ENCODE measurements around the gene CFAP46.

CFAP46 gene

GRCh38 chr10:132859084-132859855 is 83.1 kb downstream of the CFAP46 start:
- TF ChIP-seq CTCF (IDR thresholded peaks at IDR 0.05; ENCODE audit: control insufficient read depth, insufficient read depth, low read depth, low read length, missing control alignments) = no peak
- DNase-seq (ENCODE audit: low read depth) = no peak

GRCh38 chr10:132858121-132859081 is 84.0 kb downstream of the CFAP46 start:
- DNase-seq (ENCODE audit: low read depth) = no peak
- H3K4me3 ChIP-seq (ENCODE audit: control insufficient read depth, low read depth, low read length) = no peak overlapping the region
- TF ChIP-seq CTCF (IDR thresholded peaks at IDR 0.05; ENCODE audit: control insufficient read depth, insufficient read depth, low read depth, low read length, missing control alignments) = no peak

More at GRCh38 chr10:132859084-132859855, 83.1 kb downstream of the CFAP46 start:
- no peak overlapping the region for H3K4me3 ChIP-seq (ENCODE audit: control insufficient read depth, low read depth, low read length)

GRCh38 chr10:132856869-132857524 is 85.4 kb downstream of the CFAP46 start:
- no peak overlapping the region for H3K4me3 ChIP-seq (ENCODE audit: control insufficient read depth, low read depth, low read length)
- TF ChIP-seq CTCF (IDR thresholded peaks at IDR 0.05; ENCODE audit: control insufficient read depth, insufficient read depth, low read depth, low read length, missing control alignments) = no peak
- no peak for DNase-seq (ENCODE audit: low read depth)

GRCh38 chr10:132855889-132856288 is 86.5 kb downstream of the CFAP46 start:
- TF ChIP-seq CTCF (IDR thresholded peaks at IDR 0.05; ENCODE audit: control insufficient read depth, insufficient read depth, low read depth, low read length, missing control alignments) = no peak

DNA sequence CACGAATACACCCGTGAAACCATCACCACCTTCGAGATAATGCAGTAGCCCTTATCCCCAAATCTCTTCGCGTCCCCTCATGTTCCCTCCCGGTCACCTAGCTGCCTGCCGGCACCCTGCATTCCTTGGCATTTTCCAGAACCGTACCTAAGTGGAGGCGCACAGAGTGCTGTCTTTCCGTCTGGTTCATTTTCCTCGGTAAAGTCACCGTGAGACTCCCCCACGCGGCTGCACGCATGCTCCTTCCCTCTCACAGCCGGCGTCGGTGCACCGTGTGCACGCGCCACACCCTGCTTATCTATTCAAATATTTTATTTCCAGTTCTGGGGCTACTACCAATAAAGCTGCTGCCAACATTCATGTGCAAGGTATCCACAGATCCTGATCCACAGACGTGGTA is 90.9 kb downstream of the CFAP46 start:
- no peak for DNase-seq (ENCODE audit: low read depth)
- H3K4me3 ChIP-seq (ENCODE audit: control insufficient read depth, low read depth, low read length) = no peak overlapping the region
- TF ChIP-seq CTCF (IDR thresholded peaks at IDR 0.05; ENCODE audit: control insufficient read depth, insufficient read depth, low read depth, low read length, missing control alignments) = no peak

More at GRCh38 chr10:132855889-132856288, 86.5 kb downstream of the CFAP46 start:
- no peak overlapping the region for H3K4me3 ChIP-seq (ENCODE audit: control insufficient read depth, low read depth, low read length)
- DNase-seq (ENCODE audit: low read depth) = no peak

GRCh38 chr10:132850896-132851295 is 91.5 kb downstream of the CFAP46 start:
- no peak overlapping the region for H3K4me3 ChIP-seq (ENCODE audit: control insufficient read depth, low read depth, low read length)
- TF ChIP-seq CTCF (IDR thresholded peaks at IDR 0.05; ENCODE audit: control insufficient read depth, insufficient read depth, low read depth, low read length, missing control alignments) = no peak
- no peak for DNase-seq (ENCODE audit: low read depth)
